Peyer's patch (tissue), 4 donors: ENCODE data around the gene RHBDD1. TPM values are rescaled to one million over a fixed set of nuclear protein-coding genes. Genes with fewer than 3 reads are reported as not detected.
A peak's percentile ranks its signal among the peaks of the same experiment; 100 is the strongest.

Experiments used
- DNase-seq, 3 donors: peaks; one replicate each; pipeline ENCODE4 v3.0.0-alpha.2; 2017 to 2019
- H3K27ac ChIP-seq, 4 donors: fragments of 200-600 bp; sonication (generic); one replicate each; pipeline ENCODE4 v1.5.1; 2016 to 2019
- H3K27me3 ChIP-seq, 2 donors: fragments of 200-600 bp; sonication (generic); one replicate each; pipeline ENCODE4 v1.5.1; 2019
- H3K36me3 ChIP-seq, 3 donors: fragments of 200-600 bp; sonication (generic); one replicate each; pipeline ENCODE4 v1.5.1; 2016 to 2019
- H3K4me1 ChIP-seq, 4 donors: fragments of 200-600 bp; sonication (generic); one replicate each; pipeline ENCODE4 v1.5.1; 2016 to 2019
- H3K4me3 ChIP-seq, 4 donors: fragments of 200-600 bp; sonication (generic); 1 replicate in 3 of 4; 2 replicates in 1 of 4; pipeline ENCODE4 v1.5.1; 2016 to 2019; ENCODE audit warnings: mild to moderate bottlenecking in 1 of 4
- H3K9me3 ChIP-seq, 4 donors: fragments of 200-600 bp; sonication (generic); one replicate each; pipeline ENCODE4 v1.5.1; 2016 to 2019; ENCODE audit warnings: mild to moderate bottlenecking in 1 of 4
- POLR2A ChIP-seq, 2 donors: fragments of 450-650 bp; IDR thresholded peaks; one replicate each; pipeline ENCODE4 v1.5.1; 2017; ENCODE audit warnings: antibody characterized with exemption in 2 of 2, mild to moderate bottlenecking in 2 of 2, moderate library complexity in 2 of 2
- total RNA-seq, 4 donors: library from RNA; depleted of rRNA; stranded (reverse); fragments of >200 nt; gene quantifications; one replicate each; pipeline ENCODE4 v1.1.0, GENCODE V29; 2016
- TF ChIP-seq, protein P1 (sequence below), 6 experiments: fragments of 450-650 bp in 4 of 6; fragments of 200-600 bp in 2 of 6; sonication (generic) in 1 of 6; IDR thresholded peaks; one replicate each; pipeline ENCODE4 v1.5.1; 2017 to 2019; ENCODE audit warnings: antibody characterized with exemption in 6 of 6, mild to moderate bottlenecking in 3 of 6, moderate library complexity in 1 of 6

The RHBDD1 gene
- total RNA-seq, 4 donors from 2014 or later, result 12.6 to 68.5 (median 30.6) TPM

- H3K9me3 ChIP-seq, result no peaks in the 10 kb centered on the region
- H3K27ac ChIP-seq, result peak overlapping the region; percentile 11 to 92 (median 70)
- no peak for DNase-seq
- H3K36me3 ChIP-seq, result no peaks in the 10 kb centered on the region
- H3K27me3 ChIP-seq, result no peaks in the 10 kb centered on the region
- H3K4me3 ChIP-seq, result peak overlapping the region in 3 of 4 donors; percentile 10 to 94 (median 82)
- peaks cover 0 to 17% (median 7%) of the 10 kb centered on the region in 4 donors for H3K4me1 ChIP-seq
- TF ChIP-seq POLR2A (IDR thresholded peaks at IDR 0.05), result no peak
- TF ChIP-seq, protein P1, sequence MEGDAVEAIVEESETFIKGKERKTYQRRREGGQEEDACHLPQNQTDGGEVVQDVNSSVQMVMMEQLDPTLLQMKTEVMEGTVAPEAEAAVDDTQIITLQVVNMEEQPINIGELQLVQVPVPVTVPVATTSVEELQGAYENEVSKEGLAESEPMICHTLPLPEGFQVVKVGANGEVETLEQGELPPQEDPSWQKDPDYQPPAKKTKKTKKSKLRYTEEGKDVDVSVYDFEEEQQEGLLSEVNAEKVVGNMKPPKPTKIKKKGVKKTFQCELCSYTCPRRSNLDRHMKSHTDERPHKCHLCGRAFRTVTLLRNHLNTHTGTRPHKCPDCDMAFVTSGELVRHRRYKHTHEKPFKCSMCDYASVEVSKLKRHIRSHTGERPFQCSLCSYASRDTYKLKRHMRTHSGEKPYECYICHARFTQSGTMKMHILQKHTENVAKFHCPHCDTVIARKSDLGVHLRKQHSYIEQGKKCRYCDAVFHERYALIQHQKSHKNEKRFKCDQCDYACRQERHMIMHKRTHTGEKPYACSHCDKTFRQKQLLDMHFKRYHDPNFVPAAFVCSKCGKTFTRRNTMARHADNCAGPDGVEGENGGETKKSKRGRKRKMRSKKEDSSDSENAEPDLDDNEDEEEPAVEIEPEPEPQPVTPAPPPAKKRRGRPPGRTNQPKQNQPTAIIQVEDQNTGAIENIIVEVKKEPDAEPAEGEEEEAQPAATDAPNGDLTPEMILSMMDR (IDR thresholded peaks at IDR 0.05), result no peak
These were observed 41.1 kb upstream of the RHBDD1 start for GRCh38 chr2:226794751-226795171.

DNA sequence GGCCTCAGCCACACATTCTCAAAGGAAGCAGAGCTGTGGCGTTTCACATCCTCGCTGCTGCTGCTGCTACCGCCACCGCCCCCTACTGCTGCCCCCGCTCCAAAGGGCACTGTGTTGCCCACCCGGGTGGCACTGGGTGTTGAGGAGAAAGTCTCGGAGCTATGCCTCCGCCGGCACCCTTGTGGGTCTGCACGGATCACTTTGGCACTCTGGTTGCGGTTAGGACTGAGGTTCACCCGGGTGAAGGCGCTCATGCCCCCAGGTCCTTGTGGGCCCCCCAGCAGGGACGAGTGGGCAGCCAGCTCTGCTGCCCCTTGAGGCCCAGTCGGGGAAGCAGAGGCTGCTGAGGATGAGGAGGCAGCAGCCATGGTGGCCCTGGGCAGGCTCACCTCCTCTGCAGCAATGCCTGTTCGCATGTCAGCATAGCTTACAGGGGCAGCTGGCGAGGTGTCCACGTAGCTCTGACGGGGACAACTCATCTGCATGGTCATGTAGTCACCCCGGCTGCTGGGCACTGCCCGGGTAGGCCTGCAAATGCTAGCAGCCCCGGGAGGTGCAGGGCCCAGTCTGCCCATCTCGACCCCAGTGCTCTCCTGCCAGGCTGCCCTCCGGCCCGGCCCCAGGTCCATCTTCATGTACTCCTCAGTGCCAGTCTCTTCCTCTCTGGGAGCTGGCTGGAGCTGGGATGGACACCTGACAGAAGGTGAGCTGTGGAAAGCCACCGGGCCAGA lies 40.4 kb upstream of the RHBDD1 start:
- no peak for DNase-seq
- H3K36me3 ChIP-seq, result no peaks in the 10 kb centered on the region
- peak overlapping the region in 3 of 4 donors; percentile 51 to 92 (median 89) for H3K27ac ChIP-seq
- H3K4me3 ChIP-seq, result peak overlapping the region in 3 of 4 donors; percentile 10 to 94 (median 82)
- no peaks in the 10 kb centered on the region for H3K27me3 ChIP-seq
- peaks cover 0 to 24% (median 9%) of the 10 kb centered on the region in 4 donors for H3K4me1 ChIP-seq
- TF ChIP-seq, protein P1 (IDR thresholded peaks at IDR 0.05), result no peak
- TF ChIP-seq POLR2A (IDR thresholded peaks at IDR 0.05), result no peak
- H3K9me3 ChIP-seq, result no peaks in the 10 kb centered on the region

DNA sequence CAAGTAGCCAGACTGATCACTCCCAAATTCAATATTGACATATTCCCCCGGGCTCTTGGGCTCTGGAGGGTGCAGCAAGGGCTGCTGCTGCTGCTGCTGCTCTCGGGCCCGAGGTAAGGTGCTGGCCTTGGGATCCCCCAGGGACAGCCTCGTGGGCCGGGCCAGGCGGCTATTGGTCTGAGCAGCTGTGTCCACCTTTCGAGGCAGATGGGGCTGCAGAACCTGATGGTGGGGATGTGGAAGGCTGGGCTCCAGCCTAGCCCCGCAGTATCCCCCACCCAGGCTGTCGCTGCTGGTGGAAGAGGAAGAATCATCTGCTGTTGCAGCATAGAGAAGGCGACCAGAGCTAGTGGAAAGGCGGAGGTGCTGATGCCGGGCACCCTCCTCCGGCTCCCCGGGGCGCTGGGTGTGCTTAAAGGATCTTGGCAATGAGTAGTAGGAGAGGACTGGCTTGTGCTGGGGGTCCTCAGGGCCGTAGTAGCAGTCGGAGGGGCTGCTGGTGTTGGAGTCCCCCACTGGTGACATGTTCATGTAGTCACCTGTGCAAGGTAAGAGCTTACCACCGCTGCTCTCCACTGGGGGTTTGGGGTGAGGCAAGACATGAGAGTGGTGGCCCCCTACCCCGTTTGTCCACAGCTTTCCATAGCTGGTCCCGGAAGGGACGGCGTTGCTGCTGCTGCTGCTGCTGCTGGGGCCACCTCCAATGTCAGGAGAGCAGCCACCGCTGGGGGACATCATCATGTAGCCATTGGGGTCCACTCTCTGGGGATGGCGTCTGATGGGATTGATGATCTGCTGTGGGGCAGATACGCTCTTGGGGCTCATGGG lies 39.6 kb upstream of the RHBDD1 start:
- H3K4me3 ChIP-seq, result peak overlapping the region in 3 of 4 donors; percentile 10 to 94 (median 82)
- H3K36me3 ChIP-seq, result no peaks in the 10 kb centered on the region
- H3K27ac ChIP-seq, result peak overlapping the region; percentile 11 to 92 (median 88)
- no peak for TF ChIP-seq POLR2A (IDR thresholded peaks at IDR 0.05)
- TF ChIP-seq, protein P1 (IDR thresholded peaks at IDR 0.05), result no peak
- peak in 1 of 3 donors; percentile 51 for DNase-seq
- H3K9me3 ChIP-seq, result no peaks in the 10 kb centered on the region
- peaks cover 0 to 32% (median 10%) of the 10 kb centered on the region in 4 donors for H3K4me1 ChIP-seq
- no peaks in the 10 kb centered on the region for H3K27me3 ChIP-seq

- Histone ChIP-seq H3K36me3 (no peaks in the 10 kb centered on the region), H3K27me3 (no peaks in the 10 kb centered on the region), H3K4me3 (peak overlapping the region; percentile 73 to 94 (median 80)), H3K27ac (peak overlapping the region; percentile 11 to 92 (median 88)), H3K4me1 (peaks cover 0 to 38% (median 10%) of the 10 kb centered on the region in 4 donors), H3K9me3 (no peaks in the 10 kb centered on the region)
- no peak for TF ChIP-seq POLR2A (IDR thresholded peaks at IDR 0.05)
- TF ChIP-seq, protein P1 (IDR thresholded peaks at IDR 0.05), result peak in 4 of 6 experiments; percentile 35 to 55 (median 41)
- peak in 2 of 3 donors; percentile 49 to 53 for DNase-seq
These were observed 39.0 kb upstream of the RHBDD1 start for GRCh38 chr2:226796840-226797288.

GRCh38 chr2:226797289-226797988 lies 38.4 kb upstream of the RHBDD1 start:
- no peaks in the 10 kb centered on the region for H3K9me3 ChIP-seq
- peak in 2 of 3 donors; percentile 55 to 58 for DNase-seq
- no peaks in the 10 kb centered on the region for H3K27me3 ChIP-seq
- peaks cover 0 to 38% (median 8%) of the 10 kb centered on the region in 4 donors for H3K4me1 ChIP-seq
- H3K4me3 ChIP-seq, result peak overlapping the region; percentile 73 to 94 (median 80)
- no peak for TF ChIP-seq POLR2A (IDR thresholded peaks at IDR 0.05)
- TF ChIP-seq, protein P1 (IDR thresholded peaks at IDR 0.05), result no peak
- no peaks in the 10 kb centered on the region for H3K36me3 ChIP-seq
- peak overlapping the region; percentile 61 to 92 (median 88) for H3K27ac ChIP-seq
